Skeletal muscle tissue (tissue), 4 donors: ENCODE data around the gene ITCH. TPM values are rescaled to one million over a fixed set of nuclear protein-coding genes. Genes with fewer than 3 reads are reported as not detected.
A peak's percentile ranks its signal among the peaks of the same experiment; 100 is the strongest.
"Not testable (repeated sequence)": the region's sequence is repeated elsewhere in the genome, so short reads cannot be mapped to it uniquely, and the experiment has no call there.

Experiments used
- H3K27ac ChIP-seq: one replicate; pipeline ENCODE4 v1.7.0; 2013; ENCODE audit warnings: mild to moderate bottlenecking, low read depth, low read length, inconsistent platforms
- H3K27me3 ChIP-seq, 3 donors: one replicate each; pipeline ENCODE4 v1.7.0; 2013; ENCODE audit warnings: low read length in 3 of 3; ENCODE audit not compliant: control insufficient read depth in 3 of 3, insufficient read depth in 3 of 3
- H3K36me3 ChIP-seq, 3 donors: one replicate each; pipeline ENCODE4 v1.7.0; 2013; ENCODE audit warnings: low read length in 3 of 3; ENCODE audit not compliant: control insufficient read depth in 3 of 3, insufficient read depth in 3 of 3
- H3K4me1 ChIP-seq, 3 donors: one replicate each; pipeline ENCODE4 v1.7.0; 2013; ENCODE audit warnings: low read length in 3 of 3, mild to moderate bottlenecking in 3 of 3; ENCODE audit not compliant: control insufficient read depth in 3 of 3, insufficient read depth in 3 of 3
- H3K4me3 ChIP-seq, 3 donors: one replicate each; pipeline ENCODE4 v1.7.0; 2013; ENCODE audit warnings: low read length in 3 of 3
- H3K9ac ChIP-seq, 3 donors: one replicate each; pipeline ENCODE4 v1.7.0; 2013; ENCODE audit warnings: low read length in 3 of 3, mild to moderate bottlenecking in 3 of 3, moderate library complexity in 2 of 3, low read depth in 1 of 3
- H3K9me3 ChIP-seq, 3 donors: one replicate each; pipeline ENCODE4 v1.7.0; 2013; ENCODE audit warnings: low read length in 3 of 3; ENCODE audit not compliant: control insufficient read depth in 3 of 3
- total RNA-seq: library from RNA; depleted of rRNA; stranded (reverse); fragments of >200 nt; gene quantifications from one replicate; pipeline ENCODE4 v1.2.3, GENCODE V29; 2014
- donor health status: Osteomylitis.

ITCH gene
- total RNA-seq = 69.4 TPM

DNA sequence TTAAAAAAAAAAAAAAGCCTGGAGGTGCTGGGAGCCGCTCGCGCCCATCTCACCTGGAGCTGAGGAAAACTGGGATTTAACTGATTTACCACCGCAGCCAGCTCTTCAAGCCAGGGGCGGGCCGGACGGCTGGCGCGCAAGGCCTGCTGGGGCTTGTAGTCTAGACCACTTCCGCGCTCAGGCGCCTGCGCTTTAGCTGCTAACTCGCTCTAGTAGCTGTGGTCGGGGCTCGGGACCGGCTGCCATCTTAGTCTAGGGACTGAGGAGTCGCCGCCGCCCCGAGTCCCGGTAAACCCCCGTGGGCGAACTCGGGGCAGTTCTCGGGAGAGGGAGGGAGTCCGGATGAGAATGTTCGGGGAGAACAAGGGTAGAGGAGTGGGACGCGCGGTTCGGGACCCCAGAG lies at the start of gene ITCH:
ITCH (plus strand) TSS at position 212 of the 403 bp plus-strand sequence. CDS start 30,539 bp downstream, outside the sequence.
- no peaks in the 10 kb centered on the region for H3K36me3 ChIP-seq
- H3K4me3 ChIP-seq = peak within 1 kb of the TSS; percentile 84 to 88 (median 86)
- no peaks in the 10 kb centered on the region for H3K27me3 ChIP-seq
- H3K27ac ChIP-seq = peak within 1 kb of the TSS; percentile 95
- peak within 1 kb of the TSS; percentile 84 to 92 (median 88) for H3K9ac ChIP-seq
- H3K4me1 ChIP-seq = peaks cover 14 to 25% (median 21%) of the 10 kb centered on the region in 3 donors
- H3K9me3 ChIP-seq = no peaks in the 10 kb centered on the region

DNA sequence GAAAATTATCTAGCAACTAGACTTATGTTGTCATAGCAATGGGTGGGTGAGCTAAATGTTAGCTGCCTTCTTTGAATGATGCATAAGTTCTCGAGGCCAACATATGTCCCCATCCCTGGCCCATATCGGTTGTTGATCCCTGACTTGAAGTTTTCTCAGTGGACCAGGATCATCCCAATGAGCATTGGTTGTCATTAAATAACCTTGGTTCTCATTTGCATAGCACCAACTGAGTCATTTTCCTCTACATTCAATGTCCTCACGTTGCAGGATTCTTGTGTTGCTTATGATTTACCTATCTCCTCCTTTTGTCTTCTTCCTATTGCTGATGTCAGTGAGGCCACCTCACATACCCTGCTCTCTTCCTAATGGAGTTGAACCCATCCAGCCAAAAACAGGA lies 47.8 kb upstream of the ITCH start:
- H3K9ac ChIP-seq = no peak overlapping the region
- no peak overlapping the region for H3K4me3 ChIP-seq
- H3K27ac ChIP-seq = no peak overlapping the region
- peaks cover 6% of the 10 kb centered on the region in 3 donors for H3K4me1 ChIP-seq
- H3K27me3 ChIP-seq = peaks cover 5 to 12% (median 8%) of the 10 kb centered on the region in 3 donors
- no peaks in the 10 kb centered on the region for H3K36me3 ChIP-seq
- no peaks in the 10 kb centered on the region for H3K9me3 ChIP-seq

DNA sequence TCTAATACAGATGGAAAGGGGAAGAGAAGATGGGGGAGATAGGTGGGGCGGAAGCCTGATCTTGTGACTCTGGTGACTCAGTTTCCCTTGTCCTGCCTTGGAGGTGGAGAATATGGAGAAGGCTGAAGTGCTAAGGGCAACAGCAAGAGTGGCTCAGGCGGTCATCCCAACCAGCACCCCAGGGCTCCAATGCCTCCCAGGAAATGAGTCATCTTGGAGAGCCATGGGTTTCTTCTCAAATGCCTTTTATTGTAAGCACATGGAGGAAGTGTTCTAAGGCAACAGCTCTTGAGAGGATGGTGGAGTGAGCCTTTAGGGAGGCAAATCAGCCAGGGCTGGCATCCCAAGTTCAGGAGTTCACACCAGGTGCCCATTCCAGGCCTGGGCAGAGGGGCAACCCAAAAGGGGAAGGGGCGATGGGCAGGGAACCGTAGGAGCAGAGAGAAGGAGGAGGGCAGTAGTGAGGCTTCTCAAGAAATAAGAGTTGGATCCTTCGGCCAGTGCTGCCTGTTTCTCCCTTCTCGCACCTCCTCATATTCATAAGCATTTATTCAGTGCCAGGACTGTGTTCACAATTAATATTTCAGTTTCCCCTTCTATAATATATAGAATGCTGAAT lies 46.8 kb upstream of the ITCH start:
- Histone ChIP-seq H3K4me1 (peaks cover 6% of the 10 kb centered on the region in 3 donors), H3K9ac (no peak overlapping the region), H3K9me3 (no peaks in the 10 kb centered on the region), H3K4me3 (no peak overlapping the region), H3K36me3 (no peaks in the 10 kb centered on the region), H3K27ac (no peak overlapping the region), H3K27me3 (peaks cover 5 to 12% (median 8%) of the 10 kb centered on the region in 3 donors)

DNA sequence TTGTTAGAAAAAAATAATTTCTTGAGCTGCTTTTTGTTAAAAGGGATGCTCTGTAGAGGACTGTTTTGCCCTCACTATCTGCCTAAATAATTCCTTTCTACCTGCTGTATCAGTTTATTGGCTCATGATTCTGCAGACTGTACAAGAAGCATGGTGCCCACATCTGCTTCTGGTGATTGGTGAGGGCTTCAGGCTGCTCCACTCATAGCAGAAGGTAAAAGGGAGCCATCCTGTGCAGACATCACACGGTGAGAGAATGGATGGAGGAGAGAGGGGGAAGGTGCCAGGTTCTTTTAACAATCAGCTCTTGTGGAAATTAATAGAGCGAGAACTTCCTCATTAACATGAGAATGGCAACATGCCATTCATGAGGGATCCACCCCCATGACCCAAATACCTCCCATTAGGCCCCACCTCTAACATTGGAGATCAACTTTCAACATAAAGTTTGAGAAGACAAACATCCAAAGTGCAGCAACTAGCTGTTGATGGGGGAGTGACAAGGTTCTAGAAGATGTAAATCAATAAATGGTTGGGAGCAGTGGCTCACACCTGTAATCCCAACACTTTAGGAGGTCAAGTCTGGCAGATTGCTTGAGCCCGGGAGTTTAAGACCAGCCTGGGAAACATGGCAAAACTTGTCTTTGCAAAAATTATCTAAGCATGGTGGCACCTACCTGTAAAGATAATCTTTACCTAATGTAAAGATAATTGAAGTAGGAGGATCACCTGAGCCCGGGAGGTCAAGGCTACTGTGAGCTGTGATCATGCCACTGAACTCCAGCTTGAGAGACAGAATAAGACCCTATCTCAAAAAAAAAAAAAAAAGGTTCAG lies 44.2 kb upstream of the ITCH start:
- H3K9me3 ChIP-seq = no peaks in the 10 kb centered on the region
- no peaks in the 10 kb centered on the region for H3K27me3 ChIP-seq
- no peaks in the 10 kb centered on the region for H3K4me1 ChIP-seq
- no peaks in the 10 kb centered on the region for H3K36me3 ChIP-seq
- no peak overlapping the region for H3K9ac ChIP-seq
- H3K4me3 ChIP-seq = no peak overlapping the region
- no peak overlapping the region for H3K27ac ChIP-seq

DNA sequence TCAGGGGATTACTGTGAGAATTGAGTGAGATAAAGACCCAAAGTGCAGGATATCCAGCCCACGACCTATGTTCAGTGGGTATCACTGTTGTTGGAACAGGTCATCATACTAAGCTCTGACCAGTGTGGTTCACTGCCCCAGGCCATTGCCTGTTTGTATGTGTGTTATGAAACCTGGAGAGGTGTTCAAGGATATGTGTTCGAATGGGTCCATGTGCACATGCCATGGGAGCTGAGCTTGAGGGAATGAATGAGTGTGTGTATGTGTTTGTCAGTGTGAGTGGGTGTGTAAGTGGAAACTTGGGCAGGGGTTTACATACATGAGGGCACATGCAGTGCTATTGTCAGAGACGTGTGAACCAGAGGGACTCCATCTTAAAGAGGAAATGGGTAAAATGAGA lies 42.2 kb upstream of the ITCH start:
- no peak overlapping the region for H3K9ac ChIP-seq
- no peak overlapping the region for H3K27ac ChIP-seq
- peaks cover 0 to 4% (median 0%) of the 10 kb centered on the region in 3 donors for H3K27me3 ChIP-seq
- H3K4me1 ChIP-seq = no peaks in the 10 kb centered on the region
- no peaks in the 10 kb centered on the region for H3K9me3 ChIP-seq
- H3K4me3 ChIP-seq = no peak overlapping the region
- H3K36me3 ChIP-seq = no peaks in the 10 kb centered on the region

DNA sequence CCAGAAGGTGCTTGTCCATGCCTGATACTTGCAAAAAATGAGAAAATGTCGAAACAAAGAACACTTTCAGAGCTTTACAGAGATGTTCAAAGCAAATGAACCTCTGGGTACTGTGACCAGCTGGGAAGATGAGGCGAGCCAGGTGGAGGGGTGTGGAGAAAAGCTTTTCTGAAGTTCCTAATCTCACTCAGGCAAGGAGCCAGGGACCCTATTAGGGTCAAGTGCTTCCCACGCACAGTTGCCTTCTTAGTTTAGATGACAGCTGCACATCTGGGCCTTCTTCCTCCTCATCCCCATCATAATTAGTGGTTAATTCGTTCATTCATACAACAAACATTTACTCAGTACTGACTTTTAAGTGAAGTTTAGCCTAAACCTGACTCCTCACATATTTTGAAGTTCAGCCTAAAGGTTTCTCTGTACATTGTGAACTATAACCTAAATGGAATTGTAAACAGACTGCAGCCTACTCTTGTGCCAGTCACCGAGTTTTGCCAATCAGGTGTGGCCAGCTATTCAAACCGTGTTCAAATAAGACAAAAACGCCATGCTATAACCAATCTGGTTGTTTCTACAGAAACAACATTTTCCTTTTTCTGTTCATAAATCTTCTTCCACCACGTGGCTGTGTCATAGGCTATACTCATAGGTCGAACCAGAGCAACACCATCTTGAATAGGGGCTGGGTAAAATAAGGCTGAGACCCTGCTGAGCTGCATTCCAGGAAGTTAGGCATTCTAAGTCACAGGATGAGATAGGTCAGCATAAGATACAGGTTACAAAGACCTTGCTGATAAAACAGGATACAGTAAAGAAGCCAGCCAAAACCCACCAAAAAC lies 40.6 kb upstream of the ITCH start:
- Histone ChIP-seq H3K27ac (no peak overlapping the region), H3K36me3 (no peaks in the 10 kb centered on the region), H3K27me3 (peaks cover 0 to 4% (median 0%) of the 10 kb centered on the region in 3 donors), H3K4me3 (no peak overlapping the region), H3K9me3 (no peaks in the 10 kb centered on the region), H3K9ac (no peak overlapping the region), H3K4me1 (no peaks in the 10 kb centered on the region)

DNA sequence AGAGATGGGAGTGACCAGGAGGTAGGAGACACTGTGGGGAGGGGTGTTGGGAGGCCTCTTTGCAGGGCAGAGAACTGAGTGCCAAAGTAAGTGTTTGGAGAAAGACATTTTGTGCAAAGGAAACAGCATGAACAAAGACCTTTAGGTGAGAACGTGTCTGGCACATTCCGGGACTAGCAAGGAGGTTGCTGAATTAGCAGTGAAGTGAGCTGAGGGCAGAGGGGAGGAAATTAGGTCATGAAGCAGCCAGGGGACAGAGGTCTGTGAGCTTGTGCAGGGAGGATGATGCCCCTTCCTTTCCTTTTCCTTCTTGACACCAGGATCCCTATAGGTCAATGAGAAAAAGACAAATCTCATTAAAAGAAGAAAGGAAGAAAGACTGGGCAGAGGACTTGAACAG lies 38.5 kb upstream of the ITCH start:
- peaks cover 0 to 4% (median 0%) of the 10 kb centered on the region in 3 donors for H3K27me3 ChIP-seq

DNA sequence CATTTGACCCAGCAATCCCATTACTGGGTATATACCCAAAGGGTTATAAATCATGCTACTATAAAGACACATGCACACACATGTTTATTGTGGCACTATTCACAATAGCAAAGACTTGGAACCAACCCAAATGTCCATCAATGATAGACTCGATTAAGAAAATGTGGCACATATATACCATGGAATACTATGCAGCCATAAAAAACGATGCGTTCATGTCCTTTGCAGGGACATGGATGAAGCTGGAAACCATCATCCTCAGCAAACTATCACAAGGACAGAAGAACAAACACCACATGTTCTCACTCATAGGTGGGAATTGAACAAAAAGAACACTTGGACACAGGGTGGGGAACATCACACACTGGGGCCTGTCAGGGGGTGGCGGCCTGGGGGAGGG lies 34.9 kb upstream of the ITCH start:
- H3K4me1 ChIP-seq = not testable (repeated sequence)

More for the DNA sequence above, 38.5 kb upstream of the ITCH start:
- Histone ChIP-seq H3K4me1 (no peaks in the 10 kb centered on the region), H3K36me3 (no peaks in the 10 kb centered on the region), H3K9ac (no peak overlapping the region), H3K4me3 (no peak overlapping the region), H3K9me3 (no peaks in the 10 kb centered on the region), H3K27ac (no peak overlapping the region)

DNA sequence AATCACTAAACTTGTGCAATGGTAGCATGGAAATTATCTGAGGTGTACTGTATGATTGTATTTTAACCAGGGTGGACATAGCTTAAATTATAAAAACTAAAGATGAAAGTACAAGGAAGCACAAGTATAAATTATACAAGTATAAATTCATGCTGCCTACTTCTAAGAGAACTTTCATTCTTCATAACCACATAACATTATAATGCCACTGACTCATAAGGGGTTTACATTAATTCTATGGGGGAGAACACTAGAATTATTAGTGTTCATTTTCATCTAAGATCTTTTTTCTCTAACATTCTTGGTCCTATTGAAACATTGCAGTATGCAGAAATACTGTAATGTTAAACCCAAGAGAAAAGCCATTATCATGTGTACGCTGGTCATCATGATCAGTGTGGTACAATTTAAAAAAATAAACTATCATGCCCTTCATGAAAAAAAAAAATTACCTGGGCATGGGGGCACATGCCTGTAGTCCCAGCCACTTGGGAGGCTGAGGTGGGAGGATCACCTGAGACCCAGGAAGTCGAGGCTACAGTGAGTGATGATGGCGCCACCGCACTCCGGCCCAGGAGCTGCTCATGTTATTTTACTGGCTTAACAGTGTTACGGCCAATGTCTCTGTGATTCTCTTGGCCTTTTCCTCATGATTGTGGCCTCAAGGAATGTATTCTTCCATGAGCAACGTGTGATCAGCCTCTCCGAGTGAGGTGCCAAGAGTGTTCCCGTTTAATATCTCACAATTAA lies 34.0 kb upstream of the ITCH start:
- Histone ChIP-seq H3K9ac (no peak overlapping the region), H3K4me3 (no peak overlapping the region), H3K27ac (no peak overlapping the region), H3K9me3 (no peaks in the 10 kb centered on the region), H3K27me3 (peaks cover 0 to 4% (median 0%) of the 10 kb centered on the region in 3 donors), H3K36me3 (no peaks in the 10 kb centered on the region), H3K4me1 (no peaks in the 10 kb centered on the region)

More for the DNA sequence above, 34.9 kb upstream of the ITCH start:
- H3K27ac ChIP-seq, H3K36me3 ChIP-seq, H3K9me3 ChIP-seq, H3K27me3 ChIP-seq, H3K4me3 ChIP-seq, H3K9ac ChIP-seq: not testable (repeated sequence)
